ENCODE results near the gene MYO16.
"Not testable (repeated sequence)": the region's sequence is repeated elsewhere in the genome, so short reads cannot be mapped to it uniquely, and the experiment has no call there.

Gene MYO16

DNA sequence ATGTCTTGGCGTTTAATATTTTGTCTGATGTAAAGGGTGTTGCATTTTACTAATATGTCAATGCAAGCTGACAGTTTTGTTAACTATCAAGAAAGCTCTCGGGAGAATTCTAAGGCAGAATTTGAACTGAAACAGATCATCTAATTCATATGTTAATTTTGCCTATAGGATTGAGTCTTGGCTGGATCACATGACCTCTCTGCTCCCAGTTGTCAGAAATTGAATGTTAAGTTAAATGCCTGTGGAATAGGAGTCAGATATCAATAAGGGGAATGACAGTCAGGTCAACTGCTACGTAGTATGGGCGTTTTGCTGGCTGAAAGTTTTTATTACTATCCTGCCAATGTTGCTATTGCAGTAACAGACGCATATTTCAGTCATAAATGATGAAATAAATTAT lies 358.5 kb downstream of the MYO16 start:
- DNase-seq, result no peak

DNA sequence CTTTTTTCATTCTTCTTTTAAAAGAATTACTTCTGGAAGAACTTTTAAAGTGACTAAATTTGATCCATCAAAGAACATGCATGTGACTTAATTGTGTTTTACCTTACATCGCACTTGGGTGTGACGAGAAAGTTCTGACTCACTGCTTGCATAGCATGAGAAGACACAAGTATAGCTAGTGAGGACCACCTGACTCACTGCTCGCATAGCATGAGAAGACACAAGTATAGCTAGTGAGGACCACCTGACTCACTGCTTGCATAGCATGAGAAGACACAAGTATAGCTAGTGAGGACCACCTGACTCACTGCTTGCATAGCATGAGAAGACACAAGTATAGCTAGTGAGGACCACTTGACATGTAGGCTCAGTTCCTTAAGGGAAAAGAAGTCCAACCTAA lies 362.0 kb downstream of the MYO16 start:
- not testable (repeated sequence) for DNase-seq

DNA sequence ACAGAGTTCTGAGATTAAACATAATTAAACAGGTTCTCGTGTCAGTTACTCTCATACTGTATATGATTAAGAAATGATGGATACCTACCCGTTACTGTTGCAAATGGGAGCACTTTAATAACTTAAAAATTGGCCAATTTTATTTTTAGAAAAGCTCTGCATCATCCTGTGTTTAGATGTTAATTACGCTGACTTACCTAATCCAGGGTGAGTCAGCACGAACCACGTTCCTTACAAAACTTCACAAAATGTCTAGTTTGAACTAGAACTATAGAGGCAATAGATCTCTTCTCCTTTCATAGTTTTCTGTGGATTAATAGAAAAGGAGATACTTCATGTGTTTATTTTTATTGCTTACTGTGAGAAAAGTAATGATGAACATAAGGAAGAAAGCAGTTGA lies 363.9 kb downstream of the MYO16 start:
- no peak for DNase-seq

DNA sequence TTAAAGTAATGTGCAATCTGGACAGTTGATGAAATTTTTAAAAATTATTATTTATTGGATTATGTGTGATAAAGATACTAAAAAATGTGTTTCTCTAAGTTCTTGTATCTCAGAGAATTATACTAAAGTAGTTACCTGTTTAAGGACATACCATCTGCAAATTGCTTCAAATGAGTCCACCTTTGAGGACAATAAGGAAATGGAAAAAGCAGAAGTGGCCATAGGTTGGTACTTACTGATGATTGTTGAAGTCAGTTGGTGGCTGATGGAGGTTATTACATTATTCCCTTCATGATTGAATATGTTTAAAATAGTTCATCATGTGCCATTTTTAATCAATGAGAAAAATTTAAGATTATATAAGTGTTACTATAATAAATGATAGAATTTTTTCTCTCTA lies 367.0 kb downstream of the MYO16 start:
- no peak for DNase-seq

DNA sequence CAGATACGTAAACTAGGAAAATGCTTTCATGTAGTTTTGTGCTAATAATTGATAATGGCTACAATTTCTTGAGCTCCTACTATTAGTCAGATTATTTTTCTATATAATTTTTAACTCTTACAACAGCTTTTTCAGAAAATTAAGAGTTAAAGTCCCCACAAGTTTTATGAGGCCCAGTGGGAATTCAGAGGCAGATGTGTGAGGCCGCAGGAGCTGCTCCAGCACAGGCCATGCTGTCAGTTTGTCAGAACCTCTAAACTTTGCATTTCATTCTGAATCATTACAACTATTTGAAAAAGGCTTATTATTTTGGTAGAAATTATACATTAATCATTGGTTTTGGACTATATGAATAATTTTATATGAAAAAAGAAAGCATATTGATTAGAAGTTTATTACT lies 370.8 kb downstream of the MYO16 start:
- DNase-seq, result no peak

DNA sequence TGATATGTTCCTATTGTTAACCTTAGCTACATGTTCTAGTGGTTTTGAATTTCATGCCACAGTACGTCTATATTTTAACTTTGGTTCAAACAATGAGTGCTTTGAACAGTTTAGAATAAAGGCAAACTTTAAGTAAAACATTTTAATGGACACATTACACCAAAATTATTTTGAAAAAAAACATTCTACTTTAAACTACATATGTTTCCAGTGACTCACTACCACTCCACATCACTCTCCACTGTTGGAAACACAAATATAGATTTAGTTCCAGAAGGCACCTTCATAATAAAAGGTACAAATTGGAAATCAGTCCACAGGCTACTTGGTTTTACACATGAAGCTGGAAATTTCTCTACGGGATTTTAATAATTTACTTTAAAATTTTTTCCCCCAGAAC lies 373.5 kb downstream of the MYO16 start:
- DNase-seq, result no peak

DNA sequence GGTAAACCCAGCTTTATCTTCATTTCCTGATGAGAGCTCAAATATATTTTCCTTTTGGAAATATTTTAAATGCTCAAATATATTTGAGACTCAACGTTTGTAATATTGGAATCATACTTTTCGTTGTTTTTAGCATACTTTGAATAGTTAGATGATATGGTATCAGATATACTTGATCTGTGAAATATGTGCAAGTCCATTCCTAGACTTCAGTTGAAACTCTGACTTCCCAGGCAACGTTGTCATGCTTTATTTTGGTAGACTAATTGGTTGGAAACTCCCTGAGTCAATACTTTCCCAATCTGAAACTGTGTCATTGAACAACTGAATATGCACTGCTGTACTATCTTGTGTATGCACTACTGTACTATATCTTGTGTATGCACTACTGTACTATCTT lies 378.5 kb downstream of the MYO16 start:
- DNase-seq, result no peak

DNA sequence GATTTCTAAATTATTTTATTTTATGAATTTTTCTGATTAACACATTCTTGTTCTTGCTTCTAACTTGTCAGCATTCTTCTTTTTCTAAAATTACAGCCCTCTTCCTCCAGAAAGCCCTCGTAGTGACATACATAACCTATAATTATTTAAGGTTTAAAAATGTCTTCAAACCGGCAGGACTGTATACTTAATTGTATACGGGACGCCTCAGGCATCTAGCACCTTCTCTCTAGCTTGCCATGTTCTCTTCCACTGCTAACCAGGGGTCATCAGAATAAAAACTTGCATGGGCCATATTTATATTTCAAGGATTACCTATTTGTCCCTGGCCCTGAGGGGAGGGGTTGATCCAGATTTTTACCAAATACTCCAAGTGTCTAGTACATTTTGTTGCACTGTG lies 380.3 kb downstream of the MYO16 start:
- DNase-seq, result no peak

DNA sequence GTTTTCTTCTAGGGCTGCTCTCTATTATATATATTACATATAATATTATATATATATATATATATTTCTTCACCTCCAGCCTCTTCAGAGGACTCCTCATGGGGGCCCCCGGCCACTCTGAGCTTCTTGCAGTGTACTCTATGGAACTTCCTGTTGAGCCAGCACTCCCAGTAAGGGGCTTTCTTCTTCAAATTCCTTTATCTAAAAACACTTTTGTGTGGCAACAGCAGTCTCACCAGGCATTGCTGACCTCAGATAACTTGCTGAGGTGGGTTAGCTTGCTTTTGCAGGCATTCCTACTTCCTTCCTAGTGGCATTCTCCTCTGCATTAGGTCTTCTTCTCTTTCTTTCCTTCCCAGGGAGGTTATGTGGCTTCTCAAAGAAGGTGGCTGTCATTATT lies 381.5 kb downstream of the MYO16 start:
- DNase-seq, result no peak

DNA sequence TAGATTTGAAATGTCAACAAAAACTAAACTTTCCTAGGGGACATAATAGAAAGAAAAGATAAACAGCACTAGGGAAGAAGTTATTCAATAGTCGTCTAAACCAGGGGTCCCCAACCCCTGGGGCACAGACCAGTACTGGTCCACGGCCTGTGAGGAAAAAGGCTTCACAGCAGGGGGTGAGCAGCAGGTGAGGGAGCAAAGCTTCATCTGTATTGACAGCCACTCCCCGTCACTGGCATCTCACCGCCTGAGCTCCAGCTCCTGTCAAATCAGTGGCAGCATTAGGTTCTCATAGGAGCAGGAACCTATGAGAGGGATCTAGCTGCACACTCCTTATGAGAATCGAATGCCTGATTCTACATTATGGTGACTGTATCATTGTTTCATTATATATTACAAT lies 382.7 kb downstream of the MYO16 start:
- DNase-seq, result no peak

DNA sequence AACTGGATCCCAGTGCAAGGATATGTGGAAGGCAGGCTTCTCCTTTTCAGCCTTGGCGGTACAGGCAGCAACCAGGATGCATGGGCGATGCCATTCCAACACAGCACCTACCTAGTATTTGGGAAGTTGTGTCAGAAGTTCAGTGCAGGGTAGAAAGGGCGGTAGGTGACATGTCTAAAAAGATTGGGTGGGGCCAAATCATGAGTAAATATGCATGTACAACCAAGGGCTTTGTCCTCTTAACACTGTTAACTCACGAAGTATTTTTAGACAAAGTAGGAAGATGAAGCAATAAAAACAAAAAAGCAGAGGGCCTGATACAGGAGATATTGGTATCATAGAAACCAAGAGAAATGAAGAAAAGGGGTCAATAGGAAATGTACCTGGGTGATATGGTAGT lies 392.1 kb downstream of the MYO16 start:
- DNase-seq, result no peak

DNA sequence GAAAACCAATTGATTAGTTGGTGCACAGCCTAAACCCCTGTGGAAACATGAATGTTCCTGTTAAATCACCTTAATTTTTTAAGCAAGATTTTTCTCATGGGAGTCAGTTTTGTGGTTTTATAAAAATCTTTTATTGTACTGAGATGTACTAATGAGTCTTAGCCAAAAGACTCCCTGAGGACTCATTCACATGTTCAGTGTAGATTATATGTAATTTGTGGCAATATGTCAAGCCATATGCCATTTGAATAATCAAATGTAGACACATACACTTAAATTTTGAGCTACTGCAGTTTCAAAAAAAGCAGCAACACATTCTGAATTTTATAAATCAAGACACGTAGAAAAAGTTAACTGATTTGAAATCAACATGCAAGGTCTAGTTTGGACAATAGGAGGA lies 395.2 kb downstream of the MYO16 start:
- no peak for DNase-seq

DNA sequence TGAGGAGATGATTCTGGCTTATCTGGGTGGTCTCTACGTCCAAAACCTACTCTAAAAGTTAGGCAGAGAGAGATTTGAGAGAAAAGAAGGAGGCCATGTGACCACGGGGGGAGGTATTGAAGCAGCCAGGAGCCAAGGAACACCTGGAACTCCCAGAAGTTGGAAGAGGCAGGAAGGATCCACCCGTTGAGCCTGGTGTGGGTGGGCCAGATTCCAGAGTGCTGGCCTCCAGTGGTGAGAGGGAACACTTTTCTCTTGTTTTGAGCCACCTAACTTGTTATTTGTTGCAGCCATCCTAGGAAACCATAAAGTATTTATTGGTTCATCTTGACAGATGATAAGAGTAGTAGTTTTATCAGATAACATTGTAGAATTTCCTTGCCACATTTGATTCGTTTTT lies 396.9 kb downstream of the MYO16 start:
- no peak for DNase-seq

DNA sequence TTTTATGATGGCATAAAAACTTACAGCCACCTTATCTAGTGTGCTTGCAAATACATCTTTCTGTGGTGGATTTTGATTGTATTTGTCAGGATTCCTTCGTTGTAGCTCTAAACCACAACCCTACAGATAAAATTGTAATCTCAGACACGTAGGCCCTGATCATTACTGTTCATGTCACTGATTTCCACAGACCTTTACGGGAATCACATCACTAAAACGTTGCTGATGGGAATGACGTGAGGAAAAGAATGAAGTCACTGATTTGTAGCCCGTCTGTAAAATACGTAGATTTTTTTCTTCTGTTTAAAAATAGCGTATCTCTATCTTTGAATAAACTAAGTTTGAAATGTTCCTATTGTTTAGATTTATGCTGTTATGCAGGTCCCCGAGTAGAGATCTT lies 399.2 kb downstream of the MYO16 start:
- no peak for DNase-seq

DNA sequence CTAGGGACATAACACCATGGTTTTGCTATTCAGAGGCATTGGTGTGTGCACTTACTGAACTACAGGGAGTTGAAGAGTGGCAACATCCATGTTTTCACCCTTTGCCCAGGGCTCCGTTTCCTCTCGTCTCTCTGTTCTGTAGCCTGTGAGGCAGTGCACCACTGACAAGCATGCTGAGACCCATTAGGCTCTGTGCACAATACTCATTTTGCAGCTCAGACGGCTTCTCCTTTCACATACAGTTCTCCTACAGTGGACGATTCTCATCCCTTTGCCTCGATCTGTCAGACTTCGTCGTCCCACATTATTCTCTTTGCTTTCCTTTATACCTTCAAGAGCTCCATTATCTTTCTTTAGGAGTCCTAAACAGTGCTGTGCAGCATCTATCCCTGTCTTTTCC lies 403.7 kb downstream of the MYO16 start:
- no peak for DNase-seq

DNA sequence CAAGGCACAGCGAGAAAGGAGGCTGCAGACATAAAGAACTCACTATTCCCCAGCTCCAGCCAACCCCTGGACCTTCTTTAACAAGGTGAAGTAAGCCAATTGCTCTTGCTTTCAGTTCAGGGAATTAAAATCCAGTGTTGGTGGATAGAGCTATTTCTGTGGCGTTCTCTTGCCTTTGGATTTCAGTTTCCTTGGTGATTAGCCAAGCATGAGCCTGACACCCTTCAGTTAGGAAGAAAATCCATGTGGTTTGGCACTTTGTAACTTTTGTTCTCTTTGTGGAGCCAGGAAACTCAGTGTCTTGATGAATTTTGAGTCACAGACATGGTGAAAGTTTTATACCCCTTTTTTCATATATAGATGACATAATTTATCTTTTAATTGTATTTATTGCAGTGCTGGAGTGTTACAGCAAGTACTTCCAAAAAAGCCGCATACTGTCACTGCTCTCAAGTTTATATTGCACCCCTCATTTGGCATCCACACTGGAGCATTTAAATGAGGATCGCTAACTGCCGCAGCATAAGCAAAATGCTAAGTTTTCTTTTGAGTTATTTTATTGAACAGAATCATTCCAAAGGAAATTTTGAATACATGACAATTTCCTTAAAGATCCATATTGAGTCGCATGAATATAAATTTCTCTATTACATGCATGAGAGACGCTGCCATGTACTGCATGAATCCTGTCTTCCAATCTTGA lies 406.8 kb downstream of the MYO16 start:
- DNase-seq, result no peak

DNA sequence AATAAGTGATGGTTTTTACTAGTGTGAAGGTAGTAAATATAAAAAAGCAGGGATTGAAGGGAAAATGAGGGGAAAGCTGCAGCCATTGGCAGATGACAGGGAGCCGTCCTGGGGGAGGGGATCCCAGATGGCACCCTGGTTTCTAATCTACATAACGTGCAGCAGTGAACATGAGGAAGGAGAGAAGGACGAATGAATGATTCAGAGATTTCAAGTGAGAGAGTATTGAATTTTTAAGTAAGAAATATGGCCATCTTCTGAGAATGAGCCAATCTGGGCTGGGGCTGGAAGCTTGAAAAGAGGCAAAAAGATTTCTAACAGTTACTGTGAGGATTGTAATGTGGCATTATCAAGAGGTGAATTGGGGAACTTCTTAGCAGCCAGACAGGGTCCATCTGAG lies 414.2 kb downstream of the MYO16 start:
- no peak for DNase-seq

DNA sequence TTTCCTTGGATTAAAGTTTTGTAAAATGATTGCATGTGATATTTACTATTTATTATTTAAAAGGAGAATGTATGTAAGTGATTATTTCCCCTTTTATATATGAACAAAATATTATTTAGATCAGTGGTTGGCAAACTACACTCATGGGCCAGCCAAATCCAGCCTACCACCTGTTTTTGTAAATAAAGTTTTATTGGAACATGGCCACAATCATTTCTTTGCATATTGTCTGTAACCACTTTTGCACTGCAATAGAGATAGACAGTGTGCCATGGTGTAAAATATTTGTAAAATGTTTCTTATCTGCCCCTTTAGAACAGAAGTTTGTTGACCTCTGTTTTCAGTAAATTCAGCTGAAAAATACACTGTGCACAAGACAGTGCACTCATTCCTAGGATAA lies 426.4 kb downstream of the MYO16 start:
- DNase-seq, result no peak

DNA sequence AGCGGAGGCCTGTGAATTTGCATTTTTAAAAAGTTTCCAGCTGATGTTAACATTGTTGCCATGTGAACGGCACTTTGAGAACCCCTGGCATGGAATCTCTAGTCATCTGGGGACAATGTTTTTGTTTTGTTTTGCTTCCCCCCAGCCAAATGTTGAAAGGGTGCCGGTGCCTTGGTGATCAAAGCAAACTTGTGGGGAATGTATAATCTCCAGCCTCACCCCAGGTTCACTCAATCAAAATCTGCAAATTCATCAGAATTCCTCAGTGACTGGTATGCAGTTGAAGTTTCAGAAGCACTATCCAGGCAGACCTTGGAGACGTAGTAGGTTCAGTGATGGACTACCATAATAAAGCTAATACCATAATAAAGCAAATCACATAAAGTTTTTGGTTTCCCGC lies 428.7 kb downstream of the MYO16 start:
- no peak for DNase-seq

DNA sequence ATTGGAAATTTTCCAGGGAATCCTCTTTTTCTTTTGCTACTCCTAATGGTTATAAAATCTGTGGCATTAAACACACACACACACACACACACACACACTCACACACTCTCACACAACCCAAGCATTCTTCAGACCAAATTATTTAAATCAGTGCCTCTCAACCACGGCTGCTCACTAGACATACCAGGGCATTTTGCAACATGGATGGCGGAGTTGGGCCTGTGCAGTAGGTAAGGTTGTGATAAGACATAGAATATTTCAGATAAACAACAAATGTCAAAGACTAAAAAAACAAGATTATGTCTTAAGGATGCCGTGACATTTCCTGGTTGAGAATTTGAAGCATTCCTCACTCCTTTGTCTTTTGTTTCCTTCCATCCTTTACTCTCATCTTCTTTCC lies 443.1 kb downstream of the MYO16 start:
- DNase-seq, result no peak

DNA sequence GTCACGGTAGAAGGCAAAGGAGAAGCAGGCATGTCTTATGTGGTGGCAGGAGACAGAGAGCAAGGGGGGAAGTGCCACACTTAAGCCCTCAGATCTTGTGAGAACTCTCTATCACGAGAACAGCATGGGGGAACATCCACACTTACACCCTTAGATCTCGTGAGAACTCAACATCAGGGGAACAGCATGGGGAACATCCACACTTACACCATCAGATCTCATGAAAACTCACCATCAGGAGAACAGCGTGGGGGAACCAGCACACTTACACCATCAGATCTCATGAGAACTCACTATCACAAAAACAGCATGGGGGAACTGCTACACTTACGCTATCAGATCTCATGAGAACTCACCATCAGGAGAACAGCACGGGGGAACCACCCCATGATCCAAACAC lies 445.0 kb downstream of the MYO16 start:
- no peak for DNase-seq

DNA sequence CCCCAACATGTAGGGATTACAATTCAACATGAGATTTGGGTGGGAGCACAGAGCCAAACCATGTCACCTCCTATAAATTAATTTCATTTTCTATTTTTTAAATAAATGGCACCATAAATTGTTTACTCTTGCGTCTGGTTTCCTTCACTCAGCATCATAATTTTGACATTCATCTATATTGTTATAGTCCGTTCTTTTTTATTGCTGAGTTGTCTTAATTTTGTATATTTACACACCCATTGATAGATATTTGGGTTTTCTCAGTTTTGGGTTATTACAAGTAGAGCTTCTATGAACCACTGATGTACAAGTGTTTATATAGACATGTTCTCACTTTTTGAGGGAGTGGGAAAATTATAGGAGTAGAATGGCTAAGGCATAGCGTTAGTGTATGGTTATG lies 445.4 kb downstream of the MYO16 start:
- no peak for DNase-seq

DNA sequence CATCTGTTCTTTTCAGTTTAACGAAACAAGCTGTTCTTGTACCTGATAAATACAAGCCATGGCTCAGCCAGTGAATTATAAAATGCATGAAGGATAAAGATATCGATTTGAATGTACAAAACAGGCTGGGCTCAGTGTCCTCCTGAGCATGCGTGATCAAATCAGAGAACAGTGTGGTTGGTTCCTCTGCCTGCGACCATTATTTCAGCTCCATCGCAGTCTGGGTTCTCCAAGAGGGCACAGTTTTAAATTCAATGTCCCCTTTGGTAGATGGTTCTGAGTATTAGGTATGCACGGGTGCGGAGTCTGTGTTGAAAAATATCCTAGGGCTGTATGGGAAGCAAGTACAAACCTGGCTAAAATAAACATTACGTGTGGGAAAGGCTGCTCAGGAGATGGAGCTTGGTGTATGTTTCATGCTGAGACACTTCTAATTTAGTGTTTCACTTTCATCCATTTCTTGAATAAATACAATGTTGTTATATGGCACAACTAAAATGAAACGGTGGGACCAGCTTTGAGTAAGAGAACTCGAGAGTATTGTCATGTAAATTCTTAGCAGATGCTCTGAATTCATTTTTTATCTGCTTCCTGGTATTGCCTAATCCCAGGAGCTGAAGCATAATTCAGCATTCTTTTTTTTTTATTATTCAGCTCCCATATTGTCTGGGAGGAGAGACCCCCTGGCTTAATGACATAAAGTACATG lies 458.7 kb downstream of the MYO16 start:
- DNase-seq, result no peak

DNA sequence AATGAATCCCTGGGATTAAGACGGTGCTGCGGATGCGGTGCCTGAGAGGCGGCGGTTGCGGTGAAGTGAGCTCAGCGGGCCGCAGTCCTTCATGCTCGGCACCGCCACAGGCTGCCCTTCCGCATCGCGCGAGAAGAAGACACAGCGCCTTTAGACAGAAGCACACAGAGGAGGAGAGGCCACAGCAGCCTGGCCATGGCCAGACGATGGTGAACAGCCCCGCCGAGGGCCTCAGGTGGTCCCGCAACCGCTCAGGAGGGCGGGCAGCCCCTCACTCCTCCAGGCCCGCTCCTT lies 459.2 kb downstream of the MYO16 start:
- no peak for DNase-seq

DNA sequence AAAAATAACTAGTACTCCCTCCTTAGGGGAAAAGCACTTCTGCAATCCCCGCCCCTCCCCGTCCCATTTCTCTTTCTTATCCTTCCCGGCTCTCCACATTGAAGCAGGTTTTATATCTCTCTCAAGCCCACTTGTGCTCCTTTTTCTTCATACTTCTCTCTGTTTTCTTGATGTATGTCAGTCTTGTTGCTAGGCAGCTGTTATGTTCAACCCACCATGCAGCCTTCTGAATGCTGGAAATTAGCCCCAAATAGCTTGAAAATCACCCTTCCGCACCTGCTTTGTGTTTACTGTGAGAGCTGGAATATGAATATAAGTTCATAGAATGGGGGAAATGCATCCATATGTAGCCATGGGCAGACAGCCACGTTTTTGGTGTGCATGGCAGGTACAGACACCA lies 461.4 kb downstream of the MYO16 start:
- DNase-seq, result no peak

Data from T-helper 9 cell (primary cell).